ENCODE measurements around the gene ZNF428.

- TF ChIP-seq EP300 (IDR thresholded peaks at IDR 0.05), result no peak
- no peak for TF ChIP-seq CTCF (IDR thresholded peaks at IDR 0.05)
Observed at GRCh38 chr19:43607238-43608205, 11.9 kb downstream of the ZNF428 start.

Data from gastroesophageal sphincter (tissue), 3 donors.